ENCODE data around the gene LIFR.

DNA sequence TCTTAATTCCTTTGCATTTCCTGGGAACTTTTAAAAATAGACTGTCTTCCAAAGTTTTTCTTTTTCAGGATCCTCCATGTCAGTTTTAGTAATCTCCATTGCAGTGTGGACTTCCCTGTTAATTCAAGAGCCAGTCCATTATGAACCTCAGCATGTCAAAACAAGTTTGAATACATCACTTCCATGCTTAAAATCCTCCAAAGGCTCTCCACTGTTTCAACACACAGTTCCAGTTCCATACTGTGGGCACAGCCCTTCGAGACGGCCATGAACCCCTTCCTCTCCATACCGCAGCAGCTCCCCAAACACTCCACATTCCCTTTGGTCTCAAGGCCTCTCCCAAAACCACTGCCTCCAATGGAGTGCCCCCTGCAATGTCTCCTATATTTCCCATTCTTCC, 19.5 kb downstream of the LIFR start:
- TF ChIP-seq REST (IDR thresholded peaks at IDR 0.05) (no peak), BHLHE40 (IDR thresholded peaks at IDR 0.05; ENCODE audit: low read depth, low read length) (no peak), CEBPB (IDR thresholded peaks at IDR 0.05) (no peak), CTCF (IDR thresholded peaks at IDR 0.05) (no peak), HOXA7 (CRISPR knock-in tag; IDR thresholded peaks at IDR 0.05) (no peak), POLR2A (IDR thresholded peaks at IDR 0.05; ENCODE audit: low read length) (no peak), RAD21 (conservative IDR thresholded peaks at IDR 0.05 in 1 of 2, IDR thresholded peaks at IDR 0.05 in 1 of 2) (no peak), PHF8 (IDR thresholded peaks at IDR 0.05; ENCODE audit: borderline replicate concordance, low read depth) (no peak), TP53 (CRISPR knock-in tag; IDR thresholded peaks at IDR 0.05) (no peak), EP300 (IDR thresholded peaks at IDR 0.05) (no peak), KDM1A (IDR thresholded peaks at IDR 0.05; ENCODE audit: low read depth) (no peak), JUN (IDR thresholded peaks at IDR 0.05) (no peak), SMC3 (IDR thresholded peaks at IDR 0.05) (no peak), ZFP36 (IDR thresholded peaks at IDR 0.05; ENCODE audit: borderline replicate concordance, partially characterized antibody) (no peak)

Data from A549 (cell line).